Peyer's patch (tissue), 4 donors: ENCODE results near the gene XRCC1. TPM values are rescaled to one million over a fixed set of nuclear protein-coding genes. Genes with fewer than 3 reads are reported as not detected.
A peak's percentile ranks its signal among the peaks of the same experiment; 100 is the strongest.

Experiments
- DNase-seq, 3 donors: peaks; one replicate each; pipeline ENCODE4 v3.0.0-alpha.2; 2017 to 2019
- H3K27ac ChIP-seq, 4 donors: fragments of 200-600 bp; sonication (generic); one replicate each; pipeline ENCODE4 v1.5.1; 2016 to 2019
- H3K27me3 ChIP-seq, 2 donors: fragments of 200-600 bp; sonication (generic); one replicate each; pipeline ENCODE4 v1.5.1; 2019
- H3K36me3 ChIP-seq, 3 donors: fragments of 200-600 bp; sonication (generic); one replicate each; pipeline ENCODE4 v1.5.1; 2016 to 2019
- H3K4me1 ChIP-seq, 4 donors: fragments of 200-600 bp; sonication (generic); one replicate each; pipeline ENCODE4 v1.5.1; 2016 to 2019
- H3K4me3 ChIP-seq, 4 donors: fragments of 200-600 bp; sonication (generic); 1 replicate in 3 of 4; 2 replicates in 1 of 4; pipeline ENCODE4 v1.5.1; 2016 to 2019; ENCODE audit warnings: mild to moderate bottlenecking in 1 of 4
- H3K9me3 ChIP-seq, 4 donors: fragments of 200-600 bp; sonication (generic); one replicate each; pipeline ENCODE4 v1.5.1; 2016 to 2019; ENCODE audit warnings: mild to moderate bottlenecking in 1 of 4
- CTCF ChIP-seq, 6 experiments: fragments of 450-650 bp in 4 of 6; fragments of 200-600 bp in 2 of 6; sonication (generic) in 1 of 6; IDR thresholded peaks; one replicate each; pipeline ENCODE4 v1.5.1; 2017 to 2019; ENCODE audit warnings: antibody characterized with exemption in 6 of 6, mild to moderate bottlenecking in 3 of 6, moderate library complexity in 1 of 6
- POLR2A ChIP-seq, 2 donors: fragments of 450-650 bp; IDR thresholded peaks; one replicate each; pipeline ENCODE4 v1.5.1; 2017; ENCODE audit warnings: antibody characterized with exemption in 2 of 2, mild to moderate bottlenecking in 2 of 2, moderate library complexity in 2 of 2
- total RNA-seq, 4 donors: library from RNA; depleted of rRNA; stranded (reverse); fragments of >200 nt; gene quantifications; one replicate each; pipeline ENCODE4 v1.1.0, GENCODE V29; 2016

Gene XRCC1
- total RNA-seq, 4 donors from 2014 or later, result 18.4 to 49.5 (median 22.2) TPM

DNA sequence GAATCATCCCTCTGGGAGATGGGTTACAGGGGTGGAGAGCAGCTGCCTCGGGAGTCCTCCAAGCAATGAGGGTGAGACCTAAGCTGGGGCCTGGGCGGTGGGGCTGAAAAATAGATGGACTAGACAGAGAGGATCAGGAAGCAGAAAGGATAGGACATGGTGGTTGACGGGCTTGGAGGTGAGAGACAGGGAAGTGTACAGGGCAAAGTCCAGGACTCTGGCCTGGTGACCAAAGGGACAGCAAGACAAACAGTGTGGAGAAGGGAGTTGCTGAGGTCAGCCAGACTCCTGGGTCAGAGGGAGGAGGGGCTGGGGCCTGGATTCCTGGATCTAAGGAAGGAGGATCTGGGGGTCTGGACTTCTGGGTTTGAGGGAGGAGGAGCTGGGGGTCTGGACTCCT lies 76.3 kb downstream of the XRCC1 start:
- no peaks in the 10 kb centered on the region for H3K27me3 ChIP-seq
- TF ChIP-seq POLR2A (IDR thresholded peaks at IDR 0.05), result no peak
- TF ChIP-seq CTCF (IDR thresholded peaks at IDR 0.05), result no peak
- DNase-seq, result peak in 2 of 3 donors; percentile 72
- peak overlapping the region in 1 of 4 donors; percentile 25 for H3K27ac ChIP-seq
- no peaks in the 10 kb centered on the region for H3K9me3 ChIP-seq
- H3K4me1 ChIP-seq, result peaks cover 0 to 29% (median 0%) of the 10 kb centered on the region in 4 donors
- H3K4me3 ChIP-seq, result no peak overlapping the region
- H3K36me3 ChIP-seq, result peaks cover 0 to 39% (median 0%) of the 10 kb centered on the region in 3 donors

- Histone ChIP-seq H3K36me3 (peaks cover 0 to 40% (median 0%) of the 10 kb centered on the region in 3 donors), H3K27me3 (no peaks in the 10 kb centered on the region), H3K4me1 (peaks cover 0 to 27% (median 0%) of the 10 kb centered on the region in 4 donors), H3K4me3 (no peak overlapping the region), H3K27ac (no peak overlapping the region), H3K9me3 (no peaks in the 10 kb centered on the region)
- no peak for DNase-seq
- TF ChIP-seq POLR2A (IDR thresholded peaks at IDR 0.05) (no peak), CTCF (IDR thresholded peaks at IDR 0.05) (no peak)
These were observed 77.0 kb downstream of the XRCC1 start for GRCh38 chr19:43498233-43498842.

GRCh38 chr19:43496960-43497359 lies 78.4 kb downstream of the XRCC1 start:
- H3K27me3 ChIP-seq, result no peaks in the 10 kb centered on the region
- H3K4me3 ChIP-seq, result no peak overlapping the region
- no peaks in the 10 kb centered on the region for H3K9me3 ChIP-seq
- peaks cover 0 to 17% (median 0%) of the 10 kb centered on the region in 4 donors for H3K4me1 ChIP-seq
- TF ChIP-seq POLR2A (IDR thresholded peaks at IDR 0.05), result no peak
- TF ChIP-seq CTCF (IDR thresholded peaks at IDR 0.05), result no peak
- H3K27ac ChIP-seq, result no peak overlapping the region
- peaks cover 0 to 42% (median 0%) of the 10 kb centered on the region in 3 donors for H3K36me3 ChIP-seq
- DNase-seq, result no peak

DNA sequence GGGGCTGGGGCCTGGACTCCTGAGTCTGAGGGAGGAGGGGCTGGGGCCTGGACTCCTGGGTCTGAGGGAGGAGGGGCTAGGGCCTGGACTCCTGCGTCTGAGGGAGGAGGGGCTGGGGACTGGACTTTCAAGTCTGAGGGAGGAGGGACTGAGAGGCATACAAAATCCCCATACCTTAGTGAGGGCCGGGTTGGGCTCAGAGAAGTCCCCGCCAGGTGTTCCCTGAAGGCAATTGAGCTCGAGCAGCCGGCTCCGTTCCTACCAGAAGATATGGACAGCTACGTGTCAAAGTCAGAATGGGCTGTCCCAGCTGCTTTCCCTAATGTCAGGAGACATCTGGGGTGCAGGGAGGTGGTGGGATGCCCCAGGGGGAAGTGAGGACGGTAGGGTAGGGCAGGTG lies 80.2 kb downstream of the XRCC1 start:
- no peaks in the 10 kb centered on the region for H3K9me3 ChIP-seq
- peaks cover 0 to 37% (median 0%) of the 10 kb centered on the region in 3 donors for H3K36me3 ChIP-seq
- TF ChIP-seq CTCF (IDR thresholded peaks at IDR 0.05), result no peak
- no peak for TF ChIP-seq POLR2A (IDR thresholded peaks at IDR 0.05)
- no peak overlapping the region for H3K4me3 ChIP-seq
- no peaks in the 10 kb centered on the region for H3K27me3 ChIP-seq
- H3K27ac ChIP-seq, result no peak overlapping the region
- DNase-seq, result no peak
- peaks cover 0 to 12% (median 0%) of the 10 kb centered on the region in 4 donors for H3K4me1 ChIP-seq

Other genes starting within 250 kb of the XRCC1 start
- gene CD177, start 221.8 kb downstream of the XRCC1 start, total RNA-seq, result not detected
- gene TEX101, start 160.6 kb downstream of the XRCC1 start, total RNA-seq, result not detected
- gene LYPD3, start 109.9 kb downstream of the XRCC1 start, total RNA-seq, result under 1 TPM in 1 of 4 donors, not detected in 3; 0.67 TPM
- gene PHLDB3, start 70.8 kb downstream of the XRCC1 start, total RNA-seq, result 10 to 100 TPM; 13.0 to 23.4 (median 18.0) TPM
- gene ETHE1, start 48.3 kb downstream of the XRCC1 start, total RNA-seq, result 100 to 1,000 TPM; 115 to 252 (median 199) TPM
- gene ZNF575, start 42.3 kb downstream of the XRCC1 start, total RNA-seq, result 1 to 10 TPM in 2 of 4 donors, under 1 TPM in 2; 0.53 to 1.7 (median 1.3) TPM
- gene PINLYP, start 274 bp upstream of the XRCC1 start, total RNA-seq, result 1 to 10 TPM in 3 of 4 donors, not detected in 1; 1.9 to 6.6 (median 2.8) TPM
- 10 to 100 TPM; 10.7 to 28.8 (median 18.5) TPM for gene IRGQ, start 20.6 kb upstream of the XRCC1 start, total RNA-seq
- 10 to 100 TPM in 3 of 4 donors, 1 to 10 TPM in 1; 6.6 to 21.9 (median 16.5) TPM for gene ZNF576, start 21.1 kb upstream of the XRCC1 start, total RNA-seq
- 1 to 10 TPM in 3 of 4 donors, not detected in 1; 1.2 to 2.7 (median 2.5) TPM for gene SRRM5, start 36.6 kb upstream of the XRCC1 start, total RNA-seq
- 10 to 100 TPM; 10.5 to 28.1 (median 11.6) TPM for gene ZNF428, start 44.1 kb upstream of the XRCC1 start, total RNA-seq
- gene CADM4, start 64.3 kb upstream of the XRCC1 start, total RNA-seq, result 1 to 10 TPM in 1 of 4 donors, under 1 TPM in 1, not detected in 2; 0.80 to 1.4 TPM
- gene PLAUR, start 94.6 kb upstream of the XRCC1 start, total RNA-seq, result 10 to 100 TPM in 3 of 4 donors, 1 to 10 TPM in 1; 7.0 to 21.2 (median 15.5) TPM
- gene IRGC, start 140.5 kb upstream of the XRCC1 start, total RNA-seq, result not detected
- gene SMG9, start 179.4 kb upstream of the XRCC1 start, total RNA-seq, result 10 to 100 TPM; 25.0 to 56.1 (median 40.8) TPM
- 10 to 100 TPM in 3 of 4 donors, 1 to 10 TPM in 1; 5.1 to 54.5 (median 33.1) TPM for gene KCNN4, start 205.4 kb upstream of the XRCC1 start, total RNA-seq
- gene LYPD5, start 226.9 kb upstream of the XRCC1 start, total RNA-seq, result 1 to 10 TPM in 1 of 4 donors, under 1 TPM in 1, not detected in 2; 0.27 to 1.7 TPM